22Rv1 (cell line): ENCODE results near the gene FBXO48.

Experiments used
- ZFX ChIP-seq: fragments of 450-650 bp; IDR thresholded peaks from 2 replicates; pipeline ENCODE4 v1.6.1; 2017; ENCODE audit warnings: antibody characterized with exemption, borderline replicate concordance
- TF ChIP-seq, protein P1 (sequence below): fragments of 450-650 bp; IDR thresholded peaks from 2 replicates; pipeline ENCODE4 v1.5.1; 2017; ENCODE audit warnings: mild to moderate bottlenecking

DNA sequence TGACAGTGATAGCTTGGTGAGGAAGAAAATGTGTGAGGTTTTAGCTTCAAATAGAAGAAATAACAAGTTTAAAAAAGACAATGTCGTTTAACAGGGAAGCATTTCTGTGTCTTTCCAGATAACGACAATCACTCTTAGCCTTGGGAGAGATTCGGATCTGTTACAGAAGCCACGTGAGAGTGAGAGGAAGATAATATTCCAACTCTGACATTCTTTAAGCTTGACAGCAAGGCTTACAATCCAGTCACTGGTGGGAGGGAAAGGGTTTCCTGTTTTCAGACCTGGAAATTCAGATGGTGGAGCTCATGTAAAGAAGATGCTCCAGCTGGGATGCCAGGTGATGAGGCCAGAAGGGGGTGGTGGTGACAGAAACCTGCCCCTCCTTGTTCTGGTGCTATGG lies 30.8 kb downstream of the FBXO48 start:
- TF ChIP-seq, protein P1, sequence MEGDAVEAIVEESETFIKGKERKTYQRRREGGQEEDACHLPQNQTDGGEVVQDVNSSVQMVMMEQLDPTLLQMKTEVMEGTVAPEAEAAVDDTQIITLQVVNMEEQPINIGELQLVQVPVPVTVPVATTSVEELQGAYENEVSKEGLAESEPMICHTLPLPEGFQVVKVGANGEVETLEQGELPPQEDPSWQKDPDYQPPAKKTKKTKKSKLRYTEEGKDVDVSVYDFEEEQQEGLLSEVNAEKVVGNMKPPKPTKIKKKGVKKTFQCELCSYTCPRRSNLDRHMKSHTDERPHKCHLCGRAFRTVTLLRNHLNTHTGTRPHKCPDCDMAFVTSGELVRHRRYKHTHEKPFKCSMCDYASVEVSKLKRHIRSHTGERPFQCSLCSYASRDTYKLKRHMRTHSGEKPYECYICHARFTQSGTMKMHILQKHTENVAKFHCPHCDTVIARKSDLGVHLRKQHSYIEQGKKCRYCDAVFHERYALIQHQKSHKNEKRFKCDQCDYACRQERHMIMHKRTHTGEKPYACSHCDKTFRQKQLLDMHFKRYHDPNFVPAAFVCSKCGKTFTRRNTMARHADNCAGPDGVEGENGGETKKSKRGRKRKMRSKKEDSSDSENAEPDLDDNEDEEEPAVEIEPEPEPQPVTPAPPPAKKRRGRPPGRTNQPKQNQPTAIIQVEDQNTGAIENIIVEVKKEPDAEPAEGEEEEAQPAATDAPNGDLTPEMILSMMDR = no peak
- TF ChIP-seq ZFX = no peak
